HG03460 (cell line): Measurements from ENCODE around the gene PTPRK.
A peak's percentile ranks its signal among the peaks of the same experiment; 100 is the strongest.

Source experiments
- ATAC-seq: cut with Tn5 transposase; IDR thresholded peaks from one replicate; pipeline ENCODE4 v1.9.1; 2021; ENCODE audit not compliant: unreplicated experiment

The PTPRK gene

DNA sequence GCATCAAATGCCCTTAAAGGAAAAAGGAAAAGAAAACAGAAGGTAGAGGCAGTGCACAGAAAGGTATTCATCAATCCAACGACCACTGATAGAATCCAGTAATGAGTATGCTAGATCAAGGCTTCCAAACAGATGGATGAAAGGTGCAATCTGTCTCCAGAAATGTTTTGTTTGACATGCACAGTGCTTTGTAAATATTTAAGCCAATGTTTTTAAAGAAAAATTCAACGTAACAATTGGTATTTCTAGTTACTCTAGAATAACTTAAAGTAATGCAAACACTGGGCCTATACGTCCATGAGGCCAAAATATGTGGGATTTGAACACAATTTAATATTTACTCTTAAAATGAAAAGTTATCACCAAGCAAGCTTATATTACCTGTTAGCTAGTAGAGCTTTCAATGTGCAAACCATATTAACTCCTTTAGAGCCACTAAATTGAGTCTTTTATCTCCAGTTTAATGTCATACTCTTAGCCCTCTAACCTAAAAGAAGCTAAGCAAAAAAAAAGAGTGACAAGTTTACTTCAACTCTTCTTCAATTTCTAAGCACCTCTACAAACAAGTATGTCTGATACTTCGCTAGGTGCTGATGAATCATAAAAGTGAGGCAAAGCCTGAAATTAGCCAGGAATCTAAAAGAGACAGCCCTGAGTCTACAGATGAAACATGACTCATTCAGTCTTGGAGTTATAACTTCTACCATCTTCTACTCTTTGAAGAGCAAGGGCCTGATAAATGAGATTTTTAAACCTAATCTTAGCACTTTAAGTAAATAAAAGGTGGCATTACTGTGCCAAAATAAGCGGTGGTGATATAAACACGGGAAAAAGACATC, 169.8 kb downstream of the PTPRK start:
- ATAC-seq: no peak

DNA sequence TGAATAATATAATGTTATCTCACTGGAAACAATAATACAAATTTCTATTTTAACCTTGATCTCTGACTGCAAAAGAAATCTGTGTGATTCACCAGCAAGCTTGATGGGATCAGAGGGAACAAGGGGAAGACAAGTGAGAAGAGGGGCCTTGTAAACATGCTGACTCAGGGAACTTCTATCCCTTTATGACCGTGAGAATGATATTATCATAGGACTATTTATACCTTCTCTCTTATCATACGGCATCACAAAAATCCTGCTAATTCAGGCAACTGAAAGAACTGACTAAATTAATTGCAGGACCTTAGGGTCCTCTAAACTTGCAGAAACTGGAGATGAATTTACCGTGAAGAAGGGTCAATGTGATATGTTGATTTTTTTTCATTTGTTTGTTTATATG, 173.3 kb downstream of the PTPRK start:
- ATAC-seq: no peak

DNA sequence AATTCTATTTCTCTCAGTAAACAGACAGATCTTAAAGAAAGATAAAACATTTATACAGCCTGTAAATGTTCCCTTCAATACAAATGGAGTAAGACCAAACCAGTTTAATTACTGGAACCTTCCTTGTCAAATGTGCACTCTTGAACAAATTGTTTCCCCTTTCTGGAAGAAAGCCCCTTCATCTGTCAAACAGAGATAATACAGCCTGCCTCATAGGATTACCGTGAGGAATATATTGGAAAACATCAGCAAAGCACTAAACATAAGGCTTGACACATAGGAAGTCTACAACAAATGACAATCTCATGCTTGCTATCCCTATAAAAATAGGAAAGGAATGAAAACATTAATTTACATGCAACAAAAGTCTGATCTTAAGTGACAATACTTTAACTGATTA, 173.8 kb downstream of the PTPRK start:
- ATAC-seq: no peak

DNA sequence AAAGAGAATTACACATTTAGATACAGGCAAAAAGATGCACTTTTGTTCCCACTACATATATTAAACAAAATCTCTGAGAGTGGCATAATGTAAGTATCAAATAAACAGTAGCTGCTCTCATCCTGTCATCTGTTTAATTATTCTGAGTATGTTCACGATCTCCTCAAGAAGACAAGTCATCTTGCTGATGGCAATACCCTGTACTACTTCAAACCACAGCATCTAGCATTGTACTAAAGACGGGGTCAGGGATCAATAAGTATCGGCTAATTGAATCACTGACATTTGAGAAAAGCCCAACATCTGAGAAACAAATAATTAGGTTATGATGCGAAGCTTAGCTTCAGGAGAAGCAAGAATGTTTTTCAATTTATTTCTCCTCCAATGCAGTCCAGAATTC, 175.1 kb downstream of the PTPRK start:
- no peak for ATAC-seq

DNA sequence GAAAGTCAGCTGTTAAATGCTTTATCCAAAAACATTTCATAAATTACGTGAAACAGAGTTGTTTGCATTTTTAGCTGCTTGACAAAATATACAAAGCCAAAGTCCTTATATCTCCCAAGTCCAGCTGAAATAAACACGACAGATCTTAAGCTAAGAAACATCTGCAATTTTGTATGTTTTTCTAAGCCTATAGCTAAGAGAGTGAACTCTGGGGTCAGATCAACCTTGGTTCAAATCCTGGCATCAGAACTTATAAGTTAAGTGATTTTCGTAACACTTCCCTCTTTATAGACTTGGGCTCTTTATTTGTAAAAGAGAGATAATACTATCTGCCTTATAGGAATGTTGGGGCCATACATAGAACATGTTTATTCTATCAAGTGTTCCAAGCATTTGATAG, 176.7 kb downstream of the PTPRK start:
- ATAC-seq: no peak

DNA sequence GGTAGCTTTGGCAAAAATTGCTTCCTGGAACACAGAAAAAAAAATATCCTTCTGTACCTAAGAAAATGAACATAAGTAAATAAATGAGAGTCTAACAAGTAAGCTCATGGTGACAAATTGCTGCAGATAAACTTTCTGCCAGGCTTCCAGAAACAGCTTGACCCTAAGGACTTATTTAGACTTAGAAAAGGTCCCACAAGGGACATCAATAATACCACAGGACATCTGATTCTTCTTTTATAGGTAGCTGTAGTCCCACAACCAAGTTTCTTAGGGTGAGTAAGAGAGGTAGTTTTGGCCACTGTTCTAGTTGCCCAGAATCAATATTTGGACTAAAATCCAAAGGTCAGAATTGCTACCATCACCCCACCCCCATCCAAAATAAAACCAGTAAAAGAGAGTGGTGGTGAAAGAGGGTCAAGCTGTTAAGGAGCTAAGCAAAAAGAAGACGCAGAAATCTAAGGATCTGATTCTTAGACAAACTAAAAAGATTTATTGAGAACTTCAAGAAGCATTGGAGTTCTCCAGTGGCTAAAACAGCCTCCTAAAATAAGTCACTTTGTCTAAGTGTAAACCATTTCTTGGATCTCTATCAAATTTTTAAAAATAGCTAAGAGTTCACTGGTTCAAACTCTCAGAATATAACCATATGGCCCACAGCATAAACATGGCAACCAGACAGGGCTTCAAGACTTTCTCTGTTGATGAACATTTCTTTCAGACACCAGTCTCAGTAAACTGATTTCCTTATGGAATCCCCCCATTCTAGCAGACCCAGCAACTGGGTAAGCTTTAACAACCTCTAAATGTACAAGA, 180.6 kb downstream of the PTPRK start:
- no peak for ATAC-seq

DNA sequence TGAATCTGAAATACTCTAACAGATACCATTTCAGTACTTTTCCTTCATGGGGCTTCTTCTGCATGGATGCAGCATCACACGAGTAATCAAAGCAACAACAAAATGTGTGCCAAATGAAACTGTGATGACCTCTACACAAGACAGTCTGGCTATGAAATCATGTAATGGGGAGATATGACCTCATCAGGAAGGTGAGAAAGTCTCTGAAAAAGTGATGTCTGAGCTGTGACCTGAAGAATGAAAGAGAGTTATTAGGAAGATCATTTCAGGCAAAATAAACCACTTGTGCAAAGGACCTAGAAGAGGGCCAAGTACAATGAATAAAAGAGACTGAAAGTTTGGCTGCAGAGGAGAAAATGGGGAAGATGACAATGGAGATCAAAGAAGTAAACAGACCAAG, 182.8 kb downstream of the PTPRK start:
- ATAC-seq: no peak

DNA sequence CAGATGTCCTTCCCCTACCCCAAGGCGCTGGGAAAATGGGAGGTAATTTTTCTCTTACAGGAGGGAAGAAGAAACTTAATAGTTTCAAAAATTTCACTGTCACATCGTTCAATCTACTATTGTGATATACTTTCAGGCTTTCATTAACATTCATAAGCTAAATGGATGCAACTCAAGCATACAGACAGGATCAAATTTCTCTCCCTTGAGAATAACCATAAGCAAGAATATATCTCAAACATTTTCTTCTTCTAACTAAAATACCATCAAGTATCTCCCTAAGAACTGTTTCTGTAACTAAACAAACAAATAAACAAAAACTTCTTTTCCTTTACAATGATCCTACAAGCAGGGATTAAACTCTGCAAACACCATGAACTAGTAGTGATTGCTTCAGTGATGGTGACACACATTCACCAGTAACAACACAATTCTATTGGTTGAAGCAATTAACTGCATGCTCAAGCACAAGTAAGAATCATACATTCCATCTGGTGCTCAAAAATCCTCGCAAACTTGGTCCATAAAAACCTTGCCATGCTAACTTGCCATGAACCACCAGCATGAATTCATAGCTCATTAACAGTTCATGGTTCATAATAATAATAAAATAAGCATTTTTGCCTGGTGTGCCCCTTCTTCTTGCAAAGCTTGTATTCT, 183.8 kb downstream of the PTPRK start:
- no peak for ATAC-seq

DNA sequence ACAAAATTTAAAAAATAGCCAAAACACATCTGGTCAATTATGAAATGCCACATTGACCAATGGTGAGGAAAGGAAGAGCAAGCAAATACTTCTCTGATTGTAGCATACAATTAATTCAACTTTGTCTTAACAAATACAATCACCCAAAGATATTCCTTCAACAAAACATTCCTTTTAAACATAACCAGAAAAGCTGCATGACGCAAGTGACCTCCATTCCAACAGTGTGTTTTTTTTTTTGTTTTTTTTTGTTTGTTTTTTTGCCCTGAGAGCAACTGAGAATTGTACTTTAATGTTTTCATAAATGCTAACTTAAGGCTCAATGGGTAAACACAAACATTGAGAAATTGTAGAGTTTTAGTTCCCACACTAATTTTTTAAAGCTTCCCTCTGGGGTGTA, 184.4 kb downstream of the PTPRK start:
- no peak for ATAC-seq

DNA sequence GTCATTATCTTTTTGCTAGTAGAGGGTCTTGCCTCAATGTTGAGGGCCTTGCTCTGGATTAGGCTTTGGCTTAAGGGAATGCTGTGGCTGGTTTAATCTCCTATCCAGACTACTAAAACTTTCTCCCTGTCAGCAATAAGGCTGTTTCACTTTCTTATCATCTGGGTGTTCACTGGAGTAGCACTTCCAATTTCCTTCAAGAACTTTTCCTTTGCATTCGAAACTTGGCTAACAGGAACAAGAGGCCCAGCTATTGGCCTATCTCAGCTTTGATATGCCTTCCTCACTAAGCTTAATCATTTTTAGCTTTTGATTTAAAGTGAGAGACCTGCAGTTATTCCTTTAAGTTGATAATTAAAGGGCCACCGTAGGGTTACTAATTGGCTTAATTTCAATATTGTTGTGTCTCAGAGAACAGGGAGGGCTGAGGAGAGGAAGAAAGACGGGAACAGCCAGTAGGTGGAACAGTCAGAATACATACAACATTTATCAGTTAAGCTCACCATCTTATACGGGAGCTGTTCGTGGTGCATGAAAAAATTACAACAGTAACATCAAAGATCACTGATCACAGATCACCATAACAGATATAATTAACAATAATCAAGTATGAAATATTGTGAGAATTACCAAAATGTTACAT, 186.7 kb downstream of the PTPRK start:
- ATAC-seq: no peak

DNA sequence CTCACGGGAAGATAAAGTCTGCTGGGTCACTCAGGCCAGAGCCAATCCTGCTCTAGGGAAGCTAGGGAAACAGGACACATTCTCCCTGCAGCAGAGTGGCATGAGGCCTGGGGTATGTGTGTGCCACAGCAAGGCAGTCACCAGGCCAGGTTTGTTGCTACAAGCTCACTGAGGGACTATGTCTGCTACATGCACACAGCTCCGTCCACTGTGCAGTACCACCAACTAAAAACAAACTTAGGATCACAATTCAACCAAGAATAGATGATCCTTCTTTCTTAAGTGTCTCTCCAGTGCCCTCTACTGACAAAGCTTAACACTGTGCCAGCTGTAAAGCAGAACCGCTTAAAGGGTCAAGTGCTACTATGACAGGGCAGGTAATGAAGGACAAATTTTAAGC, 192.5 kb downstream of the PTPRK start:
- no peak for ATAC-seq

DNA sequence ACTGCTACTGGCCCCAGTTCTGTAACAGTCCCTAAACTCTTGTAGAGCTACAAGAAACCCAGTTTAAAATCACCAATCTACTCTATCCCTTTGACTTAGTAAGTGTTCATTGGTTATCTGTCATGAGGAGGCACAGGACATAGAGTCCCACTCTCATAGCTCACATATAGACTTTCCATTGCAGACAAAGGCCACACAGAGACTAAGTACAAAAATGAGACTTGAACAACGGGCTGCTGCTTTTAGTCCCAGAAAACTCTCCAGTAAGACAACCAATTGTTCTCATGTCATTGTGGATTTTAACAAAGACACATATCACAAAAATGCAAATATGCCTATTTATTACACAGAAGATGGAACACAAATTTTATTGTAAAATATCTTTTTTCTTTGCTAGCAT, 197.4 kb downstream of the PTPRK start:
- no peak for ATAC-seq

DNA sequence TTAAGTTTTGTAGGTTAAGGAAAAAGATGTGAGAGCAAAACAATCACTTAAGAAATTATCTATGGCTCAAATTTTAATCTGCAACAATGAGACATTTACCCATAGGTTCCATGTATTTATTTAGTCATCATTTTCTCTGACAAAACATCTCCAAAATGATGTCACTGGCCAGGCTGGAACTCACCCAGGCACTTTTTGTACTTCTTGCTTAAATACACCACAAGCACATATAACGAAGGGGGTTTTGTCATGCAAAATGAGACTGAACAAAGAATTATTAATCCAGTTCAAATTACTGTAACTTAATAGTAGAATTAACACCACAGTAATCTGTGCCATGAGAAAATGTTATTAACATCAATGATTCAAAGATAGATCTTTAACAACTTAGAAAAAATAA, 200.5 kb downstream of the PTPRK start:
- no peak for ATAC-seq

DNA sequence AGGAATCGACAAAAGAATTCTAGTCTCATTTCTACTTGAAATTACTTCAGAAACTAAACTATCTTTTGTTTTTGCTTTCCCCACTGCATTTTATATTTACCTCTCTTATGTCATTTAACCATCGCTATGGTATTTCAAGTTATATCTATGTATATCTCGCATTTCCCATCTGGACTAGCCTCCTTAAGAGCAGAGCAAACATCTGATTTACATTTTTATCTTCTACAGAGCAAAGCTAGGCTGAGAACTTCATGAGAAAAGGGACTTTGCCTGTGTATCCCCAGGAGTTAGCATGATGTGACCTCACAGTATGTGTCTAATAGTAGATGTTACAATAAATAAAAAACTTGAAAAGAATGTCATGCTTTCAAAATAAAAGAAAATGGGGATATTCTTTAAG, 201.2 kb downstream of the PTPRK start:
- ATAC-seq: no peak

DNA sequence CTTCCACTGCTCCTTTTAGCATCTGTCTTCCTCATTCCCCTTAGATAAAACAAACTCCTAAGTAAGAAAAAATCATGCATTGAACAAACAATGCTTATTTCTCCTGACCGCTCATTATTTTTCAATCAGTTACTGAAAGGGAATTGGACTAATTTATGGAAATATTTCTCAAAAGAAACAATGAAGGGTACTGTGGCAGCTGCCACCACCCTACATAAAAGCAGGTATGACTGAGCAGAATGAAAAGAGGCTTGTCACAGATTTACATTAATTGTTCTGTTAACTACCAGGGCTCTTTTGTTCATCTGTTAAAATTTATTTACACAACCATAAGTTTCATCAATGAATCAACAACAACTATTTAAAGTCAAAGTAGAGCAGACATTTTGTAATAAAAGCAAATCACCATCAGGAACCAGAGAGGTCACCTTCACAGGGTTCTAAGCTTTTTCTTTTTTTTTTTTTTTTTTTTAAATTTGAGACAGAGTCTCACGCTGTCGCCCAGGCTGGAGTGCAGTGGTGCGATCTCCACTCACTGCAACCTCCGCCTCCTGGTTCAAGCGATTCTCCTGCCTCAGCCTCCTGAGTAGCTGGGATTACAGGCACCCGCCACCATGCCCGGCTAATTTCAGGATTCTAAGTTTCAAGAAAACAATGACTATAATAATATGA, 204.0 kb downstream of the PTPRK start:
- no peak for ATAC-seq

DNA sequence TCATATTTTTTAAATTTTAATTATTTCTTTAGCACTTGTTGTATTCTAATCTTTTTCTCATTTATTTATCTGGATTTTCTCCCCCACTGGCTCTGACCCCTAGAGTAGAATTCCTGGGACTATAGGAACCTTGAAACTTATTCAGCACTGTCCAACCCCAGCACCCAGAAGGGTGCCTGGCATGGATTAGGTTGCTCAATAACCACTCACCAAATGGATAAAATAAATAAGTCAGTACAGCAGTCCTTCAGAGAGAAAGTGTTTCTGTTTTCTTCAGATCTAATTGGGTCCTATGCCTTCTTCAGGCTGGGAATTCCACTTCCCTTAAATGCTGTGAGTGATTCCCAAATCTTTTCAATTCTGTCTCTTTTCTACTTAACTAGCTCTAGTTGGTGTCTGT, 206.2 kb downstream of the PTPRK start:
- ATAC-seq: no peak

DNA sequence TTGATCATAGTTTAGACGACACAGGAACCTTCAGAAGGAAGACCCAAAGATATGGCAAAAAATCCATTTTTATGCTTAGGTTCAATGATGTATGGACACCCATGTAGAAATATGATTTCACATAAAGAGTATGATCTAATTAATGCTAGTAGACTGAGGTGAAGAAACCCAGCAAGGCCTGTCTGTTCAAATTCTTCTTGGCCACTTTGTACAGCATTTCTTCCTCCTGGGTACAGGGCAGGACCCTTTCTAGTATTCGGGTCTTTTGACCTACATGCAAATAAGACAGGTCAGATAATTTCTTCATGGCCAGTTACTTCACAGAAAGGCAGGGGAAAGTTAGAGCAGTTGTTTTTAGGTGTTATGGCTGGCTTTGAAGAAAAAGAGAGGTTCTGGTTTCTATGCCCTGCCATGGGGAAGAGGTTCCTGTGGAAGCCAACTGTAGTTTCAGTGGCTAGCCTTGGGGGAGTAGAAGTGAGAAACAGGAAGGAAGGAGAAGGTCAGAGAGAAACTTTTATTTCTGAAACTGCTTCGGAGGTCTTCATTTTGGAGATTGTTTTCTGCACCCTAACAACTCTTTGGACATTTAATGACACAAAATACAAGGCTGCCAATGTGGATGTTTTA, 208.3 kb downstream of the PTPRK start:
- peak; percentile 45 for ATAC-seq

DNA sequence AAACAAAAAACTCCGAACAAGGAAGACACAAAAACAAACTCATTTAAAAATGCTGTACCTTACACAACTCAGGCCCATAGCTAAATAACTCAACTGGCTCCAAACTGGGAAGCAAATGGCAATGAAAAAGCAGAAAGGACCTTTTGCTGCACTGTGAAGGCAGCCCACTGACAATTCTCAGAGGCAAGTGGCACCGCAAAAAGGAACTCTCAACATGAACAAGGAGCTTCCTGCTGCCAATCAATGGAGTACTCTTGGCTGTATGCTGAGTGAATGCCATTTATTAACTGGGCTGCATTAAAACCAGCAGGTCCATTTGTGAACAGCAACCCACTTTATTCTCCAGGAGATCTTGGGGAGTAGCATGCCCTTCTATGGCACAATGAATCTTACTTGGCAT, 209.9 kb downstream of the PTPRK start:
- ATAC-seq: no peak

DNA sequence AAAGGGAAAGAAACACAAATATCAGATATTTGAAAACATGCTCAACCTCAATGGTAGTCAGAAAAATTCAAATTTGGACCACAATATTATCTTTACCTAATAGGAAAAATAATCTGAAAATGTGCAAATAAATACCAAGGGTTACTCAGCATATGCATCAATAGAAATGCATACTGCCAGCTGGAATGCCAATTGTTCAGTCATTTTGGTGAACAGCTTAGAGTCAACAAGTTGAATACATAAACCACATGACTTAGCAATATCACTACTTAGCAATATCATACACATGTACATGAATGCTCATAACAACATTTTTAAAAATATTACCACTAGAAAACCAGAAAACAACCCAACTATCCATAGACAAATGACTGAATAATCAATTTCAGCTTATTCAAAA, 212.7 kb downstream of the PTPRK start:
- no peak for ATAC-seq

DNA sequence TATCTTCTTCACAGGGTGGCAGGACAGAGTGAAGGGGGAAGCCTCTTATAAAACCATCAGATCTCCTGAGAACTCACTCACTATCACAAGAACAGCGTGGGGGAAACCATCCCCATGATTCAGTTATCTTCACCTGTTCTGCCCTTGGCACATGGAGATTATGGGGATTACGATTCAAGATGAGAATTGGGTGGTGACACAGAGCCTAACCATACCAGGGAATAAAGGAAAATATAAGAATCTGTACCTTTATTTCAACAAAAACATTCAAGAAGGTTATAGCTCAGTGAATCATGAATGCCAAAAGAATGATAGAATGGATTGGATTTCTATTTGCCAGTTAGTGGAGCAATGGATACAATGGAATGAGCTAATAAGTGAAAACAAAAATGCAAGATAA, 214.4 kb downstream of the PTPRK start:
- no peak for ATAC-seq
